ENCODE measurements around the gene PTGDR2.

DNA sequence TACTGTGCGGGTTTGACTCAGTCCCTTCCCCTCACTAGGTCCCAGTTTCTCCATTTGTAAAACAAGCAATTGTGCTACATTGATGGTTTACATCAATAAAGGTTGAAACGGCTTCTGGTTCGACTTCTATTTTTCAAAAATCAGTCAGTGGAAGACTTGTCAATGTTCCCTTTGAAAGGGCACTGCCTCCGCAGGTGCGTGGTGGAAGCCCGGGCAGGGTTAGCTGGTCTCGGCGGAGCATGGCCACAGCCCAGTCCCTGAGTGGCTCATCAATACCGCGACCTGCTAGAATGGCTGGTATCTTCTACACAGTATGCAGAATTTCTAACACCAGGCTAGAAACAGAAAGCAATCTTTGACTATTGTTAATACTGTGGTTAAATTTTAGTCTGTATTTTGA, 54.6 kb downstream of the PTGDR2 start:
- TF ChIP-seq CEBPB (IDR thresholded peaks at IDR 0.05) (no peak), EP300 (IDR thresholded peaks at IDR 0.05; ENCODE audit: borderline replicate concordance) (no peak), RAD21 (IDR thresholded peaks at IDR 0.05; ENCODE audit: low read depth) (no peak), NFIC (IDR thresholded peaks at IDR 0.05) (no peak)
- TF ChIP-seq, protein P1, sequence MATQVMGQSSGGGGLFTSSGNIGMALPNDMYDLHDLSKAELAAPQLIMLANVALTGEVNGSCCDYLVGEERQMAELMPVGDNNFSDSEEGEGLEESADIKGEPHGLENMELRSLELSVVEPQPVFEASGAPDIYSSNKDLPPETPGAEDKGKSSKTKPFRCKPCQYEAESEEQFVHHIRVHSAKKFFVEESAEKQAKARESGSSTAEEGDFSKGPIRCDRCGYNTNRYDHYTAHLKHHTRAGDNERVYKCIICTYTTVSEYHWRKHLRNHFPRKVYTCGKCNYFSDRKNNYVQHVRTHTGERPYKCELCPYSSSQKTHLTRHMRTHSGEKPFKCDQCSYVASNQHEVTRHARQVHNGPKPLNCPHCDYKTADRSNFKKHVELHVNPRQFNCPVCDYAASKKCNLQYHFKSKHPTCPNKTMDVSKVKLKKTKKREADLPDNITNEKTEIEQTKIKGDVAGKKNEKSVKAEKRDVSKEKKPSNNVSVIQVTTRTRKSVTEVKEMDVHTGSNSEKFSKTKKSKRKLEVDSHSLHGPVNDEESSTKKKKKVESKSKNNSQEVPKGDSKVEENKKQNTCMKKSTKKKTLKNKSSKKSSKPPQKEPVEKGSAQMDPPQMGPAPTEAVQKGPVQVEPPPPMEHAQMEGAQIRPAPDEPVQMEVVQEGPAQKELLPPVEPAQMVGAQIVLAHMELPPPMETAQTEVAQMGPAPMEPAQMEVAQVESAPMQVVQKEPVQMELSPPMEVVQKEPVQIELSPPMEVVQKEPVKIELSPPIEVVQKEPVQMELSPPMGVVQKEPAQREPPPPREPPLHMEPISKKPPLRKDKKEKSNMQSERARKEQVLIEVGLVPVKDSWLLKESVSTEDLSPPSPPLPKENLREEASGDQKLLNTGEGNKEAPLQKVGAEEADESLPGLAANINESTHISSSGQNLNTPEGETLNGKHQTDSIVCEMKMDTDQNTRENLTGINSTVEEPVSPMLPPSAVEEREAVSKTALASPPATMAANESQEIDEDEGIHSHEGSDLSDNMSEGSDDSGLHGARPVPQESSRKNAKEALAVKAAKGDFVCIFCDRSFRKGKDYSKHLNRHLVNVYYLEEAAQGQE (IDR thresholded peaks at IDR 0.05; ENCODE audit: low read depth), result no peak
